NCI-H2029 treated with DMSO at 0.1 percent for 48 hours (cell line): Measurements from ENCODE around the gene GRIN2A.

Experiments
- DNase-seq: peaks from one replicate; lab custom pipeline; 2025; lab: John Stamatoyannopoulos, UW

GRIN2A gene

DNA sequence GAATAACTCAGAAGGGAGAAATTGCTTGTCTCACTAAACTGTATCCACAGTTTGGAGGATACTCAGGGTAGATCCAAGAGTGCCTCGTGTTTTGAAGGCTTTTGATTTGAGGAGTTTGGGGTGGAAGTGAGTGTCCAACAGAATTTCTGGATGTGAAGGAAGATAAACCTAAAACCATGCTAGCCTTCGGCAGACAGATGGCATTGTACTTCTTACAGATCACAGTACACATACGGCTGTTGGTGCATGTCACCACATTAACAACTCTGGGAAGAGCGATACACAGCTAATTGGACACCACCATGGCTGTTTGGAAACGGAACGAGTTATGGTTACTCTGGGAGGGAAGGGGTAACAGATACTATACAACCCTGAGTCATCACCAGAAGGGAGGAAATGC, 420.4 kb downstream of the GRIN2A start:
- no peak for DNase-seq

DNA sequence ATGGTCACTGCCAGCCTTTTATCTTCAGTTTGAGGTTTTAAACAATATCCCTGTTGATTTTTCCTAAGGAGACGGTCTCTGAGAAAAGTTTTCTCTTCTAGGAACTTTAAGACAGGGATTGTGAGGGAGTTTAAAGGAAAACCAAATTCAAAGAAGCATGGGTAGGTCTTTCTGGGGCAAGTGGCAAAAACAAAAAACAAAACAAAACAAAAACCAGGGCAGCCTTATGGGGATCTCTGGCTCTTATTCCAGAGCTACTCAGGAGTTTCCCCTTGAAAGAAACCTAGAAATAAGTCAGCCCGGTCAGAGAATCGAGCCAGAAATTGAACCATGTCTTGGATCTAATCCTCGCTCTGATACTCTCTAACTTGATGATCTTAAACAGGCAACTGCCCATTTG, 424.5 kb downstream of the GRIN2A start:
- DNase-seq, result no peak

DNA sequence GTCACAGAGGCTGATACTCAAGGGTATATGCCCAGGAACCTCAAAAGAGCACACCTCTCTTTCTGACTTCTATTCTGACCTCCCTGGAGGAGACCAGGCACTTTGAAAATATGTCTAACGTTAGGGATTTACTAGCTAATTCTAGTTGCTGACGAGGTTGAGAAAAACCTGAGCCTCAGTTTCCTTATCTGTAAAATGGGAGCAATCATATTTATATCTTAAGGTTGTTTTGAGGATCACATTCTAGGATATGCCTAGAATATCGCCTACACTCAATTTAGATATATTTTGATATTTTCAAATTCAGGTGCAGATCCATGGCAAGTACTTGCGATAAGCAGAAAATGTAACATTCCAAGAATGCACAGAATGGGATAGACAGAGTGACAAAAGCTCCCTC, 425.8 kb downstream of the GRIN2A start:
- DNase-seq, result no peak

DNA sequence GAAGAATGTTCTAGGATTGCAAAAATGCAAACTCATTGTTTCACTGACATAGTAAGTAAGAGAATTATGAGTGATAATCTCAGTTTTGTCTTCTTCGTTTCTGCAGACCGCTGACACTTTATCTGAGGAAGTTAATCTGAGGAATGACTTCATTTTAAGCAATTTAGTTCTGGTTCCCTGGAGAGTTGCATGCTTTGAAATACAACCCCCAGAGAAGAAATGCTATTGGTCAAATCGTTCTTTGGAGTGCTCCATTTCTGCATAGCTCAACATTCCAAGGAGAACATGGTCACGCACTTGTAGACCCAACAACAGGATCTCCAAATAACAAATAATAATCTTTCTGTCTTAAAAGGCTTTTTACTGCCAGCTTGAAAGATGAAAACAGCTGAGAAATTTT, 427.1 kb downstream of the GRIN2A start:
- no peak for DNase-seq

DNA sequence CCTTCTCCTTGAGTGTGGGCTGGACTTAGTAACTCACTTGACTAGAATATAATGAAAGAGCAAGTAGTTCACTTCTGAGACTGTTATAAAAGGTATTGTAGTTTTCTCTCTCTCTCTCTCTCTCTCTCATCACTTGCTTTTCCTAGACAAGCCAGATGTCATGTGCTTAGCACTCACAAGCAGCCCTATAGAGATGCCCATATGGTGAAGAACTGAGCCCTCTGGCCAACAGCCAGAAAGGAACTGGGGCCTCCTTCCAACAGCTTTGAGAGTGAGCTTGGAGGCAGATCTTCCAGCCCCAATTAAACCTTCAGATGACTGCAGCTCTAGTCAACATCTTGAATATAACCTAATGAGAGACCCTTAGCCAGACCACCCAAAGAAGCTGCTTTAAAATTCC, 440.5 kb downstream of the GRIN2A start:
- no peak for DNase-seq

DNA sequence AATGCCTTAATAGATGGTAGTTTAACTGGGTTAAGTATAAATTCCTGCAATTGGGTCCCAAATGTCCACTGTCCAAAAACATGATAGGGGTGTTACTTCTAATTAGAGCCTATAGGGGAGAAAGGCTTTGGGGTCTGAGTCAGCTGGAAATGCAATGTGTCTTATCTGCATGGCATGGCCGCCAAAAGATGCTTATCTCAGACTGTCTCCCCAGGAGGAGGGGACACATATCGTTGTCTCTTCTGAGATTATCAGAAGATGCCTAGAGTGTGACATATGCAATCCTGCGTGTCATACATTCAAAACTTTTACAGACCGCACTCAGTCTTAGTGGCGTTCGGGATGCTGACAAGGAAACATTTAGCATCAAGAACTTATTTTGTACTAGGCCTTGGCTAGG, 442.9 kb downstream of the GRIN2A start:
- DNase-seq, result no peak

DNA sequence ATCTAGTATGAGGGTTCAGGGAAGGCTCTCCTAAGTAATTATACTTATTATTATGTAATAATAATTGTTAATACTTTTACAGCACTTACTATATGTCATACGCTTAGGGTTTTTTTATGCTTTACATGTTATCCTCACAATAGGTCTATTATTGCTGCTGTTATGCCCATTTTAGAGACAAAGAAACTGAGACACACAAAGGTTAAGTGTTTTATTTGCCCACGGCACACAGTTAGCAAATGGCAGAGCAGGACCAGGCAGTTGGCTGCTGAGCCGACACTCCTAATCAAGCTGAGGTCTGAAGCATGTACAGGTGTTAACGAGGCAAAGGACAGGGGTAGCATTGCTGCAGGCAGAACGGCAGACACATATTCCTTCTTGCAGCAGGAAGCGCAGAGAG, 443.5 kb downstream of the GRIN2A start:
- DNase-seq, result no peak

DNA sequence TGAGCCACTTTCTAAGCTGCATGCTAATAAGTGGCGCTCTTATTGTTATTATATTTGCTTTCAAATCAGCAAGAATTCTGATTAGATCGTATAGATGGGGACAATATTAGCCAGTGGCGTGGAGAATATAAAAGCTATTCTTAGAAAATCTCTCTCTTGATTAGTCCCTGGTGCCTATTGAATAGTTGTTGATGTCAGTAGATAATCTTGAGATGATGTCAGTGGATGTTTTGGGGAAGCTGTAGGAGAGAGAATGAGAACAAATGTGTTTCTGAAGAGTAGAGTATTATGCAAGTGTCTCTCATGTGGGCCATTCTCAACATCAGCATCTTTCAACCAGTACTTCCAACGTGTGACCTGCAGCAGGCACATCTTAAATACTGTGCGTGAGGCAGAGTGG, 445.7 kb downstream of the GRIN2A start:
- DNase-seq, result no peak

DNA sequence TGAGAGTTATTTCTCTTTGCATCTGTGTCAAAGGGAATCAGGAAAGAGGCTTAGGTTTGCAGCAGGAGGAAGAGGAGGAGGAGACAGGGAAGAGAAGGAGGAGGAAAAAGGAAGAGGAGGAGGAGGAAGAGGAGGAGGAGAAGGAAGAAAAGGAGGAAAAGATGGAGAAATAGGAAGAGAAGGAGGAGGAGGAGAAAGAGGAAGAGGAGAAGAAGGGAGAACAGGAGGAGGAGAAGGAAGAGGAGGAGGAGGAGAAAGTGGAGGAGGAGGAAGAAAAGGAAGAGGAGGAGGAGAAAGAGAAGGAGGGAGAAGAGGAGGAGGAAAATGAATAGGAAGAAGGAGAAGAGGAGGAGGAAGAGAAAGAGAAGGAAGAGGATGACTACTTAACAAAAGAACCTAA, 459.1 kb downstream of the GRIN2A start:
- no peak for DNase-seq

DNA sequence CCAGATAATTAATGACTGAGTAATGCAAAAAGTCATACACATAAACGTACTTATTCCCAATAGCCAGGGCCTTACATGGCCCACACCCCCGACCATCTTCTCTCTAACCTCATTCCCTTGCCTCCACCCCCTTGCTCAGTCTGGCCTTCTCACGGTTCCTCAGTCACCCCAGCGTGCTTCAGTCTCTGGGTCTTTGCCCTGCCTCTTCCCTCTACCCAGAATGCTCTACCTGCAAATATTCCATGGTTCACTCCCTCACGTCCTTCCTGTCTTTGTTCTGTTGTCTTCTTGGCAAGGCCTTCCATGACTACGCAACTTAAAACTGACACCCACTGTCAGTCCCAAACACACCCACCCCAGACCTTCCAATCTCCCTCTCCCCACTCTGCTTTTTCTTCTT, 468.3 kb downstream of the GRIN2A start:
- no peak for DNase-seq

DNA sequence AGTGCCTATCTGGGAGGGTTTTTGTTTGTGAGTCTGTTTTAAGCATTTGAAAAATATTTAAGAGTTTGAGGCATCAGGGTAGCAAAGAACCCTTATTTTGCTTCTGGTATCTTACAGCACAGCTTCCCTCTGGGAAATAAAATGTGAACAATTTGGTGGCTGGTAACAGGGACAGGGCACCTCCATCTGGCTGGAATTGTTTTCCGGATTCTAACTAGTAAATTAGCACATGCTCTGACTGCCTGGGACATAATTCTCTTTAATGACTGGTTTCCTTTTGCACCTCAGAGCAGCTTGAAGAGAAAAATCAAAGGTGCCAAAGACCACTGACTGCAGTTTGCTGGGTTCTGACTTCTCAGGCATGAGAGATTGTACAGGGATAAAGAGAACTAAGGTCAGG, 469.1 kb downstream of the GRIN2A start:
- no peak for DNase-seq

DNA sequence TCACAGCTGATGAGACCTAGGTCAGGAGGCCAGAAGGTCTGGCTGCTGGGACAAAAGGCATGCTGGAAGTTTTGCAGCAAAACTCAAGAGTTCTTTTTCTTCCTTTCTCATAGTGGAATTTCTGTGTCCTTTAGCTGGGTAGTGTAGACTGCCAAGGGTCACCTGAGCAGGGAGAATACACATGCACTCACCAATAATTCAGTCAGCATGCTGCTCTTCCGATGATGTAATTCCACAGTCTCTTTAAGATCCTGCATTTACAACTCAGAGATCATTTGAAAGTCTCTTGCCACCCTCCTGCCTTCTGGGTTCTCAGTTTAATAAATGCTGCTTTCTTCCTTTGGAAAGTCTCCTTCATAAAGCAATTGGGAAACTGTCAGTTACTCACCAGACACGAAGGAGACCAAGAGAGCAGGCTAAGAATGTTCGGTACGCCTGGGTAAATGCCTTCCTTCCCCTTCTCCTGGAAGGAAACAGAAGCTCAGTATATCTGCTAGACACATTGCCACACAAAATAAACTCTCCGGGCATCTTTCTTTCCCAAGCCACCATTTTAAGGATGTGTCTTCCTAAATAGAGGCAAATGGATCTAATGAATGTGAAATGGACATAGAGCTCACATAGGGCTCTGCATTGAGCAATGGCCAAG, 473.1 kb downstream of the GRIN2A start:
- no peak for DNase-seq

DNA sequence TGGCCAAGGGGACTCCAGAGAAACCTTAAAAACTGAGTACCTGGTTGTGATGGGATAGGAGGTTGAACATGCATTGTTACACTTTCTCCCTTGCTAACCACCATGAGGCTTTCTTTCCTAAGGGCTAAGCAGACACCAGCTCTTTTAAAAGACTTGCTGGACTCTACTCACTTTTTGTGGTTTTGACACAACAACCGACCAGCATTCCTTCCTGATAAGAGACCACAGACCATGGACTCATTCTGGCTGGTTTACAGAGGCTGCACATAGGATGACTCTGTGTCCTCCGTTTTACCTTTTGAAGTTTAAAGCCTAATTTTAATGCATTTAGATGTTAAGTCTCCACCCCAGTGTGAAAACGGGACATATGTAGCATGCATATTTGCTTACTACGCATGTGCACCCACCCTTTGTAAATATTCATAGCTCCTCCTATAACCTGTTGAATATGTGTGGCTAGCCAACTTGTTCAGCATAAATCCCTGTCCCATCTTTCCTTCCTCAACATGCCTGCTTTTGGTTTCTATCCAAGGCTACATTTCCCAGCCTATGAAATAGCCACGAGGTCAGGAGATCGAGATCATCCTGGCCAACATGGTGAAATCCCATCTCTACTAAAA, 475.9 kb downstream of the GRIN2A start:
- no peak for DNase-seq

DNA sequence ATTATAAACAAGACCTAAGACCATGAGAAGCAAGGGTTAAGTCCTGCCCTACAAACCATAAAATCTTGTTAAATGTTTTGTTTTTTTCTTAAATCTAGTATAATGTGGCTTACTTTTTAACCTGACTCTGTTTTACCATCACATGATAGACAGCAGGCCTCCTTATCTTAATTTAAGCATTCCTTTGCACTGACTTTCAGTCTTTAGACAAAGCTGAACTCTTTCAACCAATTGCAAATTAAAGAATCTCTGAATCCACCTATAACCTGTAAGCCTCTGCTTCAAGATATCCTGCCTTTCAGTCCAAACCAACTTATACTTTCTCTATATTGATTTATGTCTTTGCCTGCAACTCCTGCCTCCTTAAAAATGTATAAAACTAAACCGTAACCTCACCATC, 478.5 kb downstream of the GRIN2A start:
- no peak for DNase-seq
